LNCAP (cell line): ENCODE measurements around the gene CABS1.

Source experiments
- CTCF ChIP-seq: fragments of 450-650 bp; IDR thresholded peaks from 2 replicates; pipeline ENCODE4 v1.5.1; 2017; ENCODE audit warnings: mild to moderate bottlenecking

Gene CABS1

GRCh38 chr4:70359115-70359661 is 24.4 kb downstream of the CABS1 start:
- TF ChIP-seq CTCF = no peak

- no peak for TF ChIP-seq CTCF
Measured at GRCh38 chr4:70360460-70360859, 25.7 kb downstream of the CABS1 start, which contains the start of gene SMR3A. Gene SMR3A, plus strand, starts transcription at chr4:70360760. Its CDS starts 1,356 bp downstream, at chr4:70362116.

DNA sequence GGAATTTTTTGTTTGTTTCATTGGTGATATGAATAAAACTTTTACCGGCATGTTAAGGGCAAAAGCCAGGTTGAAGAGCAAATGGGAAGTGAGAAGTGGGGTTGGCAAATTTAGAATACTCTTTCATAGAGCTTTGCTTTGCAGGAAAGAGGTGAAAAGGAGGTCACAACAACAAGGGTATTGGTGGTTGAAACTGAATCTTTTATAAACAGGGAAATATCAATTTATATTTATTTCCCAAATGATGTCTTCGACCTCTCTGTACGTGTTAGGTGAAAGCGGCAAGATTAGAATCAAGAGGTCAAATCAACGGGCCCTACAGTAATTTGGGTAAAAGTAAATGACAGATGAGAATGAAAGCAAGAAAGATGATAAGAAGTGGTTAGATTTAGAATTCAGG is 29.2 kb downstream of the CABS1 start:
- no peak for TF ChIP-seq CTCF

- no peak for TF ChIP-seq CTCF
Measured at GRCh38 chr4:70365479-70365878, 30.7 kb downstream of the CABS1 start.

- no peak for TF ChIP-seq CTCF
Measured at GRCh38 chr4:70367813-70368212, 33.0 kb downstream of the CABS1 start.

- no peak for TF ChIP-seq CTCF
Measured at GRCh38 chr4:70371987-70372386, 37.2 kb downstream of the CABS1 start.

- no peak for TF ChIP-seq CTCF
Measured at GRCh38 chr4:70372760-70373159, 38.0 kb downstream of the CABS1 start.

- no peak for TF ChIP-seq CTCF
Measured at GRCh38 chr4:70380578-70380977, 45.8 kb downstream of the CABS1 start.
